GM19193 (cell line): ENCODE results near the gene PARD3B.

ENCODE experiments used
- POLR2A ChIP-seq: IDR thresholded peaks from 4 replicates; pipeline ENCODE4 v1.6.1; 2011; ENCODE audit not compliant: insufficient read depth, insufficient read length; ENCODE audit errors: extremely low read depth

The PARD3B gene

DNA sequence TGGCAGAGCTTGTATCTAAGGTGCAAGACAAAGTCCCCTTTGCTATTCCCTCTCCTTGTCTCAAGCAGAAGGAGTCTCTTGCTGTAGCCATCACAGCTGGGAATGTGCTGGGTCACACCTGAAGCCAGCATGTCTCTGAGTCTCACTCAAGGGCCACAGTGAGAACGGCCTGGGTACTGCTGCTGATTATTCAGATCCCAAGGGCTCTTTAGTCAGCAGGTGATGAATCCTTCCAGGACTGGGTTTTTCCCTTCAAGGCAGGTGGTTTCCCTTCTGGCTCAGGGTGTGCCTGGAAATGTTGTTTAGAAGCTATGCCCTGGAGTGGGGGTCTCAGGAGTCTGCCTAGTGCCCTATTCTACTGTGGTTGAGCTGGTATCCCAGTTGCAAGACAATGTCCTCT is 356.3 kb downstream of the PARD3B start:
- no peak for TF ChIP-seq POLR2A

DNA sequence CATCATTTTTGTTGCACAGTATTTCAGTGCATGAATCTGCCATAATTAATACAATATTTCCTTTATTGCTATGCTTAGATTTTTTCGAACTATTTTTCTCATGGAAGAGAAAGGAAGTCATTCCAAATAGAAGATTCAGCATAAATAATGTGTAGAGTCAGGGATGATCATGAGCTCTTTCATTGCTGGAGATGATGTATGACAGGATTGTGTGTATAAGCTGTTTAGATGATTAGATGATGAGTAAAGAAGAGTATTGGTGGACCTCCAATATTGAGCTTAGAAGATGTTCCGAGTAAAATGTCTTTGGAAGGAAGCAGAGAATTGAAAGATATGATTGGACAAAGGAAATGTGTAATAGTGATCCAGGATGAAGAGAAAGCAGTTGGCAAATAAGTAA is 364.5 kb downstream of the PARD3B start:
- TF ChIP-seq POLR2A = no peak

DNA sequence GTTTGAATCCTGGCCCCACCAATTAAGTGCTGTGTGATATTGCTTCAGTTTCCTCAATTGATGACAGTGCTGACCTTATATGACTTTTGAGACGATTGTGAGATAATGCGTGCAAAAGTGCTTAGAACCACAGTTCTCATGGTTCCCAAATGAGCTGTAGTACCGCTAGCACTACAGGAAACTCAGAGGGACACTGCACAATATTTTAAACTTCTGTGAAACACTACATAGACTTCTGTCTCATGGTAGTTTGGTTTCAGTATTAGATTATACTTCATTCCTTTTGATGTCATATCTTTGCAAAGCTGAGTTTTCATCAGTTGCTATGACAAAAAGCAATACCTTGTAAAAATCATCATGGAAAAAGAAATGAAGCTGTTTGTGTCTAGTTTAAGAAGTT is 368.0 kb downstream of the PARD3B start:
- no peak for TF ChIP-seq POLR2A

DNA sequence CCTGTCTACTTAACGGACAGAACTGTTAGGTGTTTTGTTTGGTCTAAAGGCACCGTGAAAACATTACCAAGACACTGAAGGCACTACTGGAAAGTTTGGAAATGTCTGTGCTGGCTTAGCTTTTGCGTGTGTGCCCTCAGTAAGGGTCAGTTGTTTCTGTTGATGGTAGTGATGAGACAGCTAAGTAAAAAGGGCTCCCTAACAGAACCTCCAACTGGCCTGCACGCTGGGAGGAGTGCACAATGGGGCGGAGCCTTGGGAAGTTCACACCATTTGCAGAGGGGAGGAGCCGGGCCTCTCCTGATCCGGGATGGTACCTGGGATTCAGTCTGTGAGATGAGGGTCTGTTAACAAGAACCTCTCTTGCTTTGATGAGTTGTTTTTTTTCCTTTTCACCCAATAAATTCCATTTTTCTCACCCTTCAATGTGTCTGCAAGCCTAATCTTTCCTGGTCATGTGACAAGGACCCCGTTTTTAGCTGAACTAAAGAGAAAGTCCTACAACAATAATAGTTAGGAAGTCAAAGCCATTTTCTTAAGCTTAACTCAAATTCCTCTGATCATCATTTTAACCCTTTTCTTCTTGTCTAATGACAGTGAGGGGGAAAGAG is 368.7 kb downstream of the PARD3B start:
- no peak for TF ChIP-seq POLR2A

DNA sequence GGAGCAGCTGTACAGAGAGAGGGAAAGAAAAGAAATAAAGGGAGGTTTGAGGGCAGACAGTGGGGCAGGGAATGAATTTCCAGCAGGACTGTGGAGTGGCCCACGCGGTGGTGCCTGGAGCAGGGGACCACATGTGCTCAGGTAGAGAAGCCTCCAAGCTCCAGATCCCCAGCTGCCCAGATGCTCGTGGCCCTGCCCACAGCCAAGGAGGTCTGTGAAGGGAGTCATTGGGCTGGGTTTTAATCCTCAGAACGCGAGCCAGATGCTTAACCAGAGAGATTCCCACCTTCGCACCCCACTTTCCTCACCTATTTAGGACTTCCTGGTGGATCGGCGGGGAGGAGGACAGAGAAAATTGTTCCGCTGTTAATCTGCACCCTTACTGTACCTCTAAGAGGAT is 369.4 kb downstream of the PARD3B start:
- no peak for TF ChIP-seq POLR2A

DNA sequence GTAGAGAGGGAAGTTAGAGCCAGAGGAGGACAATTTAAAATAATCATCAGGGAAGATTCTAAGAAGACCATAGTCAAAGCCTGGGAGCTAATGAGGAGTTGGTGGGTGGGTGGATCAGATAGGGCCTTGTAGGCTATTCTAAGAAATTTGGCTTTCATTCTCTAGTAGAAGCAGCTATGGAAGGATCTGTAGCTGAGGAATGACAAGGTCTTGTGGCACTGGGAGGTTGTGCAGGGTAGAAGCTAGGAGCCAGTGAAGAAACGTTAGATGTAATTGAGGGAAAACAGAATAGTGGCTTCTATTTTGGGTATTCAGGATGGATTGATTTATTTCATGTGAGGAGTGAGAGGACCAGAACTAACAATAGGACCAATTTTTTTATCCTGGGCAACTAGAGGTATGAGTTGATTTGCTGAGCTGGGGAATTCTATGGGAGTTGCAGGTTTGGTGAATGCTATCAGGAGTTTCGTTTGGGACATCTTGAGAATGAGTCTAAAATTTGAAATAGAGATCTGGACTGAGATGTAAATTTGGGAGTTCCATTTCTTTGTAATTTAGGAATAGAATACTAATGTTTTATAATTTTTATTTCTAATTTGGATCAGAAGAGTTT is 371.9 kb downstream of the PARD3B start:
- TF ChIP-seq POLR2A = no peak

DNA sequence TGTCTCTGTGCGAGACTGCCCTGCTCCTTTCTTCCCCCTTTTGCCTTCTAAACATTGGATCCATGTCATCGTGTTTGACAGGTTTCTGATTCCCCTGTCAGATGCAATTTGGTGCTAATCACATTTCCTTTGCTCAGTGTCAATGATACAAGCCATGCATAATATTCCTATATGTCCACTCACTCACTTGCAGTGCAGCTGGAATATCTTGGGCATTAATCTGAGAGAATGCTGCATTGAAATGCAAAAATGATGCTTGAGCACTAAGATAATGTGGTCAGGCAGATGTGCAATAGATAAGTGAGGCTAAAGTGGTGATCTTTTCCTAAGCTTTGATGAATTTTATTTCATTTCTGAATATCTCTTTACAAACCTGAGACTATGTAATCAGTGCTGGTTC is 375.5 kb downstream of the PARD3B start:
- TF ChIP-seq POLR2A = no peak

DNA sequence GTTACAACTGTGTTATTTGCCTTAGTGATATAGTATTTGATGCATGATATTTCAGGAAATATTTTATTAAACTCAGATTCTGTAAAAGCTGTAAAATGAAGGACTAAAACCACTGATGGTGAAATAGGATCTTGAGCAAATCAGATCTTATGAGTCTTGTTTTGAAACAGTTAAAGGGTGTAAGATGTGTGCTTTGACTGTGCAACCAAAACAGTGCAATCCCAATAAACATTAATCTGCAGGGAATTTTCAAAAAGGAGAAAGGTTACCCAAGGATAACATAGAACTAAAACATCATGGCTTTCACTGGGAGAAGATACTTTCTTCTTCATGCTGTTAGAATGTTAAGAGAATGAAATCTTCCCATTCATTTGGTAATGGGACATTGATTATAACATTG is 378.7 kb downstream of the PARD3B start:
- TF ChIP-seq POLR2A = no peak

DNA sequence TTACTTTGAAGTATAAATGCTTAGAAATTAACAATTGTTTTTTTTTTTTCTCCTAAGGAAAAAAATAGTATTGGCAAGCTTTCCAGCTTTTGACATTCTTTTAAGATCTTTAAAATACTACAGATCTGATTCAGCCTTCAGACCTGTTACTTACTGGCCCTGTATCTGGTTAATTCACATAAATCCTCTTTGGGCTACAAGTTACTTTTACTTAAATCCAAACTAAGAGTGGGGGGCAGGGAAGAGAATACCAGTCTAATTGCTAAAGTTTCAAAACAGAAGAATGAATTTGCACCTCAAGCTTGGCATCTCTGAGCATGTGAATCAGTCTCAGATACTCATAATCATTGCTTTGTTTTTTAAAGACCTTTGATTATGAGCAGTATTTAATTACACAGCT is 386.3 kb downstream of the PARD3B start:
- TF ChIP-seq POLR2A = no peak

DNA sequence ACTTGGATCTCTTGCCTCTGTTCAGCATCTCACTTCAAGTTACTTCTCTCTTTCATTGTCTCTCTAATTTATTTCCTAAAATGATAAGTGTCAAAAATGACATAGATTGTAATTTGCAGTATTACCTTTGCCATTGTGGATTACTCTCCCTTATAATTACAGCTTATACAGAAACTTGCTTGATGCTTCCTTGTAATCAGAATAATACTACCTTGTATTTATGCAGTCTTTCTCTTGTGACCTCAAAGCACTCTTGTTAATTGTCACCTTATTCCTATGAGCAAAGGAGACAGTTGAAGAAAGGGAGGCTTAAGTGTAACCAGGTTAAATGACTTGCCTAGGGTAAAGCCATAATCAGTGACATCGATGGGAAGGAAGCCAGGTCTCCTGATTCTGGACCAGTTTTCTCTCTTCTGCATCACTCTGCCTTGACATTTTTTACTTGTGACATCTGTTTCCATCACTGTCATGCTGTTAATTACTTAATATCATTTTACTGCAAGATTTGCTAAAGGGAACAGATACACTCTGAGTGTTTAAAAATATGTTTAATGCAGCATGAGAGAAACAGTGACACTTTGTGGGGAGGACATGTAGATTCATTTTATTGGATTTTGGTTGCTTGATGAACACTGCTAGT is 388.6 kb downstream of the PARD3B start:
- no peak for TF ChIP-seq POLR2A

DNA sequence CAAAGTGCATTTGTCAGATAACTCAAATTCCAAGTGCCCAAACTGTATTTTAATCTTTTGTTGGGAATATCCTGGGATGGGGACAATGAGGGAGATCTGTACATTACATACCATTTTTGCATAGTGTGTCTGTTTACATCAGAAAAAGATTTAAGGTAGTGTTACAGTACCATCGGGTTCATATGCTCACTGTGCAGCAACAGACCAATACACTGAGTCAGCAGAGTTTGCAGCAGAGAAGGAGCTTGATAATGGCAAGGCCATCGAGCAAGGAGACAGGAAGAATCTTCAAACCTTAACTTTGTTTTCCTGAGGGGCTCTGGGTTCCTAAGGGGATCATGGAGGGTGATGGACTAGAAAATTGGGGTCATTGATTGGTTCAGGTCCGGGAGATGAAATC is 399.7 kb downstream of the PARD3B start:
- no peak for TF ChIP-seq POLR2A

DNA sequence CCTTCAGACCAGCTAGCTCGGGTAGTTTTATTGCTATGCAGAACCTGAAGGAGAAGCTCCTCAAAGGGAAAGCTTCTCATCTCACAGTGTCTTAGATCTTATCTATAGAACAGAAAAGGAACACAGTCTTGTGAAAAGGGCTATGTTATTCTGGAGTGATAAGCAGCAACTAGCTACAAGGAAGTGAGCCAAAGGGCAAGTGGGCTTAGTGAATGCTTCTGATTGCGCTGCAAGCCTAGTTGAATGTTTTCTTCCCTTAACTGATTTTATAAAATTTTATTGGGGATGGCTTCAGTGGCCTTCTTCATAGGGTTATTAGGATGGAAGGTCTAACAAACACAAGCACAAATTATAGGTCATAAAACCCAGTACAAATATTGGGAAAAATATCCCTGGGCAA is 400.1 kb downstream of the PARD3B start:
- TF ChIP-seq POLR2A = no peak

DNA sequence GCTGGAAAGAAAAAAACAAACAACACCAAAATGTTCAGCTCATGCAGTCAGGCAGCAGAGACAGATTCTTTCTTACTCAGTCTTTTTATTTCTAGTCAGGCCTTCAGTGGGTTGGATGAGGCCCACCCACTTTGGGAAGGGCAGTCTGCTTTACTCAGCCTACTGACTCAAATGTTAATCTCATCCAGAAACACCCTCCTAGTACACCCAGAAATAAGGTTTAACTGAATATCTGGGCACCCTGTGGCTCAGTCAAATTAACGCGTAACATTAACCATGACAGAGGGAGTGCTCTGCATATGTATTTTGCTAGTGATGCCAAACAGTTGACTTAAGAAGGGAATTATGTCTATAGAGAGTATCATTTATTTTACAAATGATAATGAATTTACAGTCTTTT is 401.6 kb downstream of the PARD3B start:
- no peak for TF ChIP-seq POLR2A

DNA sequence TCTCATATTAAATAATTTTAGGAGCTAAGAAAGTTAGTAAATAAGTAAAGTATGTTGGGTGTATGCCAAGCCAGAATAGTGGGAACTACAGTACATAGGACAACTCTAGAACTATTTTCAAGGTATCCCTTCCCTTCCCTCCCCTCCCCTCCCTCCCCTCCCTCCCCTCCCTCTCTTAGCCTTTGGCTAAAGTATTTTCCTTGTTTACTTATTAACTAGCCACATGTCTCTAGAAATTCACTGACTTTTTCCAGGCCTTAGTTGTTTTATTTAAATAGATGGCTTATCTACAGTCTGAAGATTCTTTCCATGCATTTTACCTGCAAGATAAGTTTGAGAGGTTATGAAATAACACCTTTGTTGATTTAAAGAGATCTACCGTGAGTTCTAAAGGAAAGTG is 402.1 kb downstream of the PARD3B start:
- TF ChIP-seq POLR2A = no peak

DNA sequence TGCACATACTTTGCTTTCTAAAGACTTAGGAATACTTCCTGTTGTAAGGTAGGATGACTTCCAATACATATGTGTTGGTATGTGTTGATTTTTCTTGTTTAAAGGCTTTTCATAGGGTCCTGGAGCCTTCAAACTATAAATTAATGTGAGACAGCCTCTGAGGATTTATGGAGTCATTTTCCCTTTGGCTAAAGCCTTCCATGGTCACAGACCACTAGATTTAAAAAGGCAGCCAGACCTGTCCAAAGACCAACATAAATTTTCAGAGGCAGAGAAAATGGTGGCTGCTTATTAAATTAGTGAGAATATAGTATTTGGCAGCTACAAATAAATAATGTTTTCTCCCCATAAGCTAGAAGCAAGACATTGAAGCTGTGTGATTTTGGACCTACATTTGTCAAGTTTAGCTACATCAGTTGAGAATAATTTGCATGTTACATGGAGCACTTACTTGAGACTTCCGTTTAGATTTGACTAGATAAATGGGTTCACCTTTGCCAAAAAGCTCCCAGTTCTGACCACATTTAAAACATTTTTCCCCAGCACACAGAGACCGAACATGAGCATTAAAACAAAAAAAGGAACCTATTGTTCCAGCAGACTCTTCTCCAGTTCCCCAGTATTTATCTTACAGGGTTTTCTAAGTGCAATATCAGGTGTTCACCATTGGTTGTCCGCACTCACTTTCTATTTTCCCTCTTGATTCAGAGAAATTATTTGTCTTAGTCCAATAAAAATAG is 402.9 kb downstream of the PARD3B start:
- no peak for TF ChIP-seq POLR2A

DNA sequence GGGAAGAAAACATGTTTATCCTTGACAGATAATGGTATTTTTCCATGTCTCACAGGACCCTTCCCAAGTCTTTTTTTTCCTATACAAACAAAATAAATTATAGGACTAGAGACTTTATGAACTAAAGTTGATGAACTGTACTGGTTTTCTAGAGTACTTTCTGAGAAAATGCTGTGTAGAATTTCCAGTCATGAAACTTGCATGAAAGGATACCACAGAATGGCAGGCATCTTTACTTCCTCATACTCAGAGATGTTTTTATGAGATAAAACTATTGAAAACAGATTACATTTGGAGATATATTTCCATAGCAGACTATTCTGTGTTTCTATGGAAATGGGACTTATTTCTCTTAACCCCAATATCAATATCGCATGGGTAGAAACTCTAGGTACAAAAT is 403.5 kb downstream of the PARD3B start:
- no peak for TF ChIP-seq POLR2A
